ENCODE measurements around the gene SCAF4. TPM values are rescaled to one million over a fixed set of nuclear protein-coding genes. Genes with fewer than 3 reads are reported as not detected.
"Not testable (repeated sequence)": the region's sequence is repeated elsewhere in the genome, so short reads cannot be mapped to it uniquely, and the experiment has no call there.

The SCAF4 gene
- total RNA-seq, 1 donor from 2014 or later: 58.9 TPM

DNA sequence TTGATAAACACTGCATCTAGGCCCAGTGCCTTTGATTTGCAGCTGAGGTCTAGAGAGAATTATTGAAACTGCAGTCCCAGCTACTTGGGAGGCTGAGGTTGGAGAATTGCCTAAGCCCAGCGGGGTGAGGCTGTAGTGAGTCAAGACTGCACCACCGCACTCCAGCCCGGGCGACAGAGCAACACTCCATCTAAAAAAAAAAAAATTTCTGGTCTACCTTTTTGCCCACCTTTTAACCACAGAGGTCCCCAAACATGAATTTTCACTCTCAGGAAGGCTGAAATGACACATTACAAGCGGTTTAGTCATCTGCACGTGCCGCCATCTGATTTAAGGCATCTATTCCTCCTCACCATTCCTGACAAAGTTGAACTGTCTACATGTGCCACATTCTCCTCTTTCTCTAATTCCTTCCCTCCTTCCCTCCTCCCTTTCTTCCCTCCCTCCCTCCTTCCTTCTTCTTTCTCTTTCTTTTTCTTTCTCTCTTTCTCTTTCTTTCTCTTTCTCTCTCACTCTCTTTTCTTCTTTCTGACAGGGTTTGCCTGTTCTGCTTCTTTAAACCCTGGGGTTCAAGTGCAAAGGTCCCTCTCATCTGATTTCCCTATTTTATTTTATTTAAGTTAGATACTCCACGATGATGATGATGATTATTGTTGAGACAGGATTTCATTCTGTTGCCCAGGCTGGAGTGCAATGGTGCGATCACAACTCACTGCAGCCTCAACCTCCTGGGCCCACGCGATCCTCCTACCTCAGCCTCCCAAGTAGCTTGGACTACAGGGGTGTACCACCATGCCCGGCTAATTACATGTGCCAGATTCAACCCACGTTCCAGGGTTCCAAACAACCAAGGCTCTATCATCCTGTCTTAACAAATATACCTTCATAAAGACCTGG, 75.5 kb downstream of the SCAF4 start:
- no peak for DNase-seq (ENCODE audit: low spot score in 2 of 2, unreplicated experiment in 2 of 2)
- Mint-ChIP-seq H3K4me3 (no peak overlapping the region), H3K27ac (no peak overlapping the region), H3K4me1 (peaks cover 20% of the 10 kb centered on the region), H3K9me3 (no peaks in the 10 kb centered on the region), H3K27me3 (ENCODE audit: low read depth) (no peaks in the 10 kb centered on the region), H3K36me3 (no peaks in the 10 kb centered on the region)
- TF ChIP-seq, protein P1, sequence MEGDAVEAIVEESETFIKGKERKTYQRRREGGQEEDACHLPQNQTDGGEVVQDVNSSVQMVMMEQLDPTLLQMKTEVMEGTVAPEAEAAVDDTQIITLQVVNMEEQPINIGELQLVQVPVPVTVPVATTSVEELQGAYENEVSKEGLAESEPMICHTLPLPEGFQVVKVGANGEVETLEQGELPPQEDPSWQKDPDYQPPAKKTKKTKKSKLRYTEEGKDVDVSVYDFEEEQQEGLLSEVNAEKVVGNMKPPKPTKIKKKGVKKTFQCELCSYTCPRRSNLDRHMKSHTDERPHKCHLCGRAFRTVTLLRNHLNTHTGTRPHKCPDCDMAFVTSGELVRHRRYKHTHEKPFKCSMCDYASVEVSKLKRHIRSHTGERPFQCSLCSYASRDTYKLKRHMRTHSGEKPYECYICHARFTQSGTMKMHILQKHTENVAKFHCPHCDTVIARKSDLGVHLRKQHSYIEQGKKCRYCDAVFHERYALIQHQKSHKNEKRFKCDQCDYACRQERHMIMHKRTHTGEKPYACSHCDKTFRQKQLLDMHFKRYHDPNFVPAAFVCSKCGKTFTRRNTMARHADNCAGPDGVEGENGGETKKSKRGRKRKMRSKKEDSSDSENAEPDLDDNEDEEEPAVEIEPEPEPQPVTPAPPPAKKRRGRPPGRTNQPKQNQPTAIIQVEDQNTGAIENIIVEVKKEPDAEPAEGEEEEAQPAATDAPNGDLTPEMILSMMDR (IDR thresholded peaks at IDR 0.05; ENCODE audit: unreplicated experiment): no peak

DNA sequence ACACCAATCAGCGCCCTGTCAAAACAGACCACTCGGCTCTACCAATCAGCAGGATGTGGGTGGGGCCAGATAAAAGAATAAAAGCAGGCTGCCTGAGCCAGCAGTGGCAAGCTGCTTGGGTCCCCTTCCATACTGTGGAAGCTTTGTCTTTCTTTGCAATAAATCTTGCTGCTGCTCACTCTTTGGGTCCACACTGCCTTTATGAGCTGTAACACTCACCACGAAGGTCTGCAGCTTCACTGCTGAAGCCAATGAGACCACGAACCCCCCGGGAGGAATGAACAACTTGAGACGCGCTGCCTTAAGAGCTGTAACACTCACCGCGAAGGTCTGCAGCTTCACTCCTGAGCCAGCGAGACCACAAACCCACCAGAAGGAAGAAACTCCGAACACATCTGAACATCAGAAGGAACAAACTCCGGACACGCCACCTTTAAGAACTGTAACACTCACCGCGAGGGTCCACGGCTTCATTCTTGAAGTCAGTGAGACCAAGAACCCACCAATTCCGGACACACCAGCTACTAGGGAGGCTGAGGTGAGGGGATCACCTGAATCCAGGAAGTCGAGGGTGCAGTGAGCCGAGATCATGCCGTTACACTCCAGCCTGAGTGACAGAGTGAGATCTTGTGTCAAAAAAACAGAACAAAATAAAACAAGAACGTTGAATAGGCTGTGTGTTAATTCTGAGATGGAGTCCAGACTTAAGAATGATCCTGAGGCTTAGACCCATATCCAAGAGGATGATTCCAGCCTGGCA, 76.9 kb downstream of the SCAF4 start:
- not testable (repeated sequence) for H3K4me3 Mint-ChIP-seq; H3K27me3 Mint-ChIP-seq (ENCODE audit: low read depth); DNase-seq (ENCODE audit: low spot score in 2 of 2, unreplicated experiment in 2 of 2); H3K4me1 Mint-ChIP-seq; H3K36me3 Mint-ChIP-seq; H3K27ac Mint-ChIP-seq; H3K9me3 Mint-ChIP-seq

- Mint-ChIP-seq H3K36me3 (no peaks in the 10 kb centered on the region), H3K9me3 (peaks cover 11% of the 10 kb centered on the region), H3K4me1 (peaks cover 6% of the 10 kb centered on the region), H3K27ac (no peak overlapping the region), H3K4me3 (no peak overlapping the region), H3K27me3 (ENCODE audit: low read depth) (no peaks in the 10 kb centered on the region)
- no peak for DNase-seq (ENCODE audit: low spot score in 2 of 2, unreplicated experiment in 2 of 2)
- TF ChIP-seq, protein P1 (IDR thresholded peaks at IDR 0.05; ENCODE audit: unreplicated experiment): no peak
Observed at GRCh38 chr21:31654340-31654739, 77.6 kb downstream of the SCAF4 start.

GRCh38 chr21:31651491-31651890, 80.4 kb downstream of the SCAF4 start:
- not testable (repeated sequence) for H3K27ac Mint-ChIP-seq; DNase-seq (ENCODE audit: low spot score in 2 of 2, unreplicated experiment in 2 of 2); H3K36me3 Mint-ChIP-seq; H3K4me1 Mint-ChIP-seq; H3K27me3 Mint-ChIP-seq (ENCODE audit: low read depth); H3K4me3 Mint-ChIP-seq
- H3K9me3 Mint-ChIP-seq: peaks cover 15% of the 10 kb centered on the region

GRCh38 chr21:31650930-31651329, 81.0 kb downstream of the SCAF4 start:
- Mint-ChIP-seq H3K4me1 (no peaks in the 10 kb centered on the region), H3K36me3 (no peaks in the 10 kb centered on the region), H3K9me3 (peaks cover 15% of the 10 kb centered on the region), H3K4me3 (no peak overlapping the region), H3K27ac (no peak overlapping the region), H3K27me3 (ENCODE audit: low read depth) (no peaks in the 10 kb centered on the region)
- TF ChIP-seq, protein P1 (IDR thresholded peaks at IDR 0.05; ENCODE audit: unreplicated experiment): no peak
- no peak for DNase-seq (ENCODE audit: low spot score in 2 of 2, unreplicated experiment in 2 of 2)

GRCh38 chr21:31647650-31648049, 84.3 kb downstream of the SCAF4 start:
- DNase-seq (ENCODE audit: low spot score in 2 of 2, unreplicated experiment in 2 of 2): no peak
- TF ChIP-seq, protein P1 (IDR thresholded peaks at IDR 0.05; ENCODE audit: unreplicated experiment): no peak
- Mint-ChIP-seq H3K4me3 (no peak overlapping the region), H3K36me3 (no peaks in the 10 kb centered on the region), H3K27me3 (ENCODE audit: low read depth) (no peaks in the 10 kb centered on the region), H3K27ac (no peak overlapping the region), H3K4me1 (no peaks in the 10 kb centered on the region), H3K9me3 (peaks cover 15% of the 10 kb centered on the region)

Measured in mesothelial cell of epicardium (in vitro differentiated cells).